ENCODE data around the gene CENPO.

GRCh38 chr2:24853046-24853445 is 59.8 kb downstream of the CENPO start:
- TF ChIP-seq CTCF (IDR thresholded peaks at IDR 0.05; ENCODE audit: low read depth, low read length) (no peak), EZH2phosphoT487 (IDR thresholded peaks at IDR 0.05; ENCODE audit: low read depth) (no peak)

Measured in OCI-LY3 (cell line).